GM19372 (cell line): ENCODE results near the gene TMEM132D.
"Not testable (repeated sequence)": the region's sequence is repeated elsewhere in the genome, so short reads cannot be mapped to it uniquely, and the experiment has no call there.

Source experiments
- ATAC-seq: cut with Tn5 transposase; IDR thresholded peaks from one replicate; pipeline ENCODE4 v1.9.1; 2021; ENCODE audit warnings: mild to moderate bottlenecking, low read depth, moderate library complexity; ENCODE audit not compliant: unreplicated experiment

TMEM132D gene

GRCh38 chr12:129083121-129083840 lies 820.5 kb downstream of the TMEM132D start:
- ATAC-seq = no peak

- no peak for ATAC-seq
Measured at GRCh38 chr12:129082441-129082840, 821.4 kb downstream of the TMEM132D start.

- no peak for ATAC-seq
Measured at GRCh38 chr12:129081755-129082250, 822.0 kb downstream of the TMEM132D start.

GRCh38 chr12:129080821-129081220 lies 823.0 kb downstream of the TMEM132D start:
- ATAC-seq = no peak

- ATAC-seq = no peak
Measured at GRCh38 chr12:129080391-129080790, 823.4 kb downstream of the TMEM132D start.

GRCh38 chr12:129079719-129080118 lies 824.1 kb downstream of the TMEM132D start:
- ATAC-seq = no peak

- no peak for ATAC-seq
Measured at GRCh38 chr12:129076441-129077320, 827.1 kb downstream of the TMEM132D start.

GRCh38 chr12:129075460-129076208 lies 828.2 kb downstream of the TMEM132D start:
- ATAC-seq = no peak

GRCh38 chr12:129074379-129074778 lies 829.4 kb downstream of the TMEM132D start:
- ATAC-seq = no peak

GRCh38 chr12:129073157-129073915 lies 830.5 kb downstream of the TMEM132D start:
- ATAC-seq = no peak

- ATAC-seq = no peak
Measured at GRCh38 chr12:129071362-129071761, 832.5 kb downstream of the TMEM132D start.

- no peak for ATAC-seq
Measured at GRCh38 chr12:129069886-129070285, 833.9 kb downstream of the TMEM132D start.

GRCh38 chr12:129068684-129069083 lies 835.1 kb downstream of the TMEM132D start:
- no peak for ATAC-seq

- no peak for ATAC-seq
Measured at GRCh38 chr12:129067491-129067890, 836.3 kb downstream of the TMEM132D start.

- no peak for ATAC-seq
Measured at GRCh38 chr12:129064209-129064855, 839.5 kb downstream of the TMEM132D start.

GRCh38 chr12:129063600-129063999 lies 840.2 kb downstream of the TMEM132D start:
- no peak for ATAC-seq

GRCh38 chr12:129053232-129053631 lies 850.6 kb downstream of the TMEM132D start:
- ATAC-seq = no peak

- no peak for ATAC-seq
Measured at GRCh38 chr12:129052373-129052772, 851.5 kb downstream of the TMEM132D start.

- no peak for ATAC-seq
Measured at GRCh38 chr12:129049917-129050316, 853.9 kb downstream of the TMEM132D start.

- not testable (repeated sequence) for ATAC-seq
Measured at GRCh38 chr12:129043334-129043733, 860.5 kb downstream of the TMEM132D start.
